WTC11 (cell line): Measurements from ENCODE around the gene GCSAM. TPM values are rescaled to one million over a fixed set of nuclear protein-coding genes. Genes with fewer than 3 reads are reported as not detected.
A peak's percentile ranks its signal among the peaks of the same experiment; 100 is the strongest.
"Not testable (repeated sequence)": the region's sequence is repeated elsewhere in the genome, so short reads cannot be mapped to it uniquely, and the experiment has no call there.

Source experiments
- ATAC-seq: fragments of 200-7000 bp; cut with Tn5 transposase; 2 replicates; pipeline ENCODE4 v1.10.0; 2021; ENCODE audit warnings: mild to moderate bottlenecking, moderate library complexity
- CTCF ChIA-PET: fragments of 300-600 bp; sonication (Branson Sonifier 250); formaldehyde crosslinking; loops from one replicate; lab custom pipeline; 2021; ENCODE audit warnings: antibody characterized with exemption; lab: Charles Lee
- POLR2A ChIA-PET: fragments of 350-600 bp; sonication (Branson Sonifier 250); formaldehyde crosslinking; loops from one replicate; lab custom pipeline; 2021; ENCODE audit warnings: antibody characterized with exemption; lab: Charles Lee
- DNase-seq: peaks from one replicate; pipeline ENCODE4 v3.0.0; 2021; ENCODE audit warnings: low spot score
- H3K27ac Mint-ChIP-seq: 2 replicates; pipeline ENCODE4 v1.8.0; 2021; ENCODE audit warnings: mixed read lengths
- H3K27me3 Mint-ChIP-seq: 2 replicates; pipeline ENCODE4 v1.8.0; 2021; ENCODE audit warnings: low read depth, mild to moderate bottlenecking, moderate library complexity, mixed read lengths
- H3K36me3 Mint-ChIP-seq: 2 replicates; pipeline ENCODE4 v1.8.0; 2021; ENCODE audit warnings: mixed read lengths
- H3K4me1 Mint-ChIP-seq: 2 replicates; pipeline ENCODE4 v1.8.0; 2022; ENCODE audit warnings: mixed read lengths
- H3K4me3 Mint-ChIP-seq: 2 replicates; pipeline ENCODE4 v1.8.0; 2021; ENCODE audit warnings: mild to moderate bottlenecking, moderate library complexity, mixed read lengths
- H3K9me3 Mint-ChIP-seq: 2 replicates; pipeline ENCODE4 v1.8.0; 2021; ENCODE audit warnings: mixed read lengths
- FOXK1 ChIP-seq: sonication (generic); formaldehyde crosslinking; IDR thresholded peaks from 2 replicates; pipeline ENCODE4 v1.8.0; 2022; ENCODE audit warnings: mild to moderate bottlenecking, moderate library complexity, missing genetic modification reagents
- NFATC4 ChIP-seq: fragments of 250-450 bp; sonication (Bioruptor Pico); IDR thresholded peaks from 2 replicates; pipeline ENCODE4 v1.9.0; 2021; ENCODE audit warnings: mild to moderate bottlenecking
- ZNF121 ChIP-seq: sonication (generic); formaldehyde crosslinking; IDR thresholded peaks from 2 replicates; pipeline ENCODE4 v1.8.0; 2023; ENCODE audit warnings: missing genetic modification reagents
- ZNF138 ChIP-seq: sonication (generic); formaldehyde crosslinking; conservative IDR thresholded peaks from 2 replicates; pipeline ENCODE4 v1.8.1; 2022; ENCODE audit warnings: mild to moderate bottlenecking, moderate library complexity, missing genetic modification reagents
- microRNA-seq: library from miRNA; unstranded; fragments of <30 nt; microRNA quantifications from one replicate; pipeline ENCODE4 v1.2.0, GENCODE V29; 2022; ENCODE audit warnings: borderline number of aligned reads
- total RNA-seq: library from RNA; stranded (reverse); gene quantifications from 3 replicates; pipeline ENCODE4 v1.2.3, GENCODE V29; 2021
- TF ChIP-seq, protein P1 (sequence below): sonication (generic); formaldehyde crosslinking; IDR thresholded peaks from 2 replicates; pipeline ENCODE4 v1.8.1; 2023; ENCODE audit warnings: mild to moderate bottlenecking, missing genetic modification reagents
- TF ChIP-seq, protein P2 (sequence below): sonication (generic); formaldehyde crosslinking; IDR thresholded peaks from 2 replicates; pipeline ENCODE4 v1.8.1; 2023; ENCODE audit warnings: mild to moderate bottlenecking, missing genetic modification reagents, borderline replicate concordance
- TF ChIP-seq, protein P3 (sequence below): sonication (generic); formaldehyde crosslinking; IDR thresholded peaks from 2 replicates; pipeline ENCODE4 v1.8.1; 2023; ENCODE audit warnings: mild to moderate bottlenecking, missing genetic modification reagents, moderate library complexity

Gene GCSAM
- total RNA-seq, 1 experiment from 2014 or later = 0.17 TPM

DNA sequence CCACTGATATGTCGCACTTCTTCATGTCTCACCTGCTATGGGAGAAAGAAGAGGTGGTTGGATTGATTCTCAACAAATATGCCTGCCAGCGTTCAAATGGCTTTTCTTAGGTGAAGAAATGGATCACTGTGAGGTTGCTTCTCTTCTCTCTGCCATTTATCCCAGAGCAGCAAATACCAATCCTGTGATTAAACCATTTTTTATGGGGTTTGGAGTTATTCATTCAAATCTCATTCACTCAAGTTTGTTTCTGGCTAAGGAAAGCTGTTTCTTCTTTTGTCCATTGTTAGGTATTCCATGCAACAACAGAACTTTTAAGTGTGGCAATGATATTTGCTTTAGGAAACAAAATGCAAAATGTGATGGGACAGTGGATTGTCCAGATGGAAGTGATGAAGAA lies 59.0 kb downstream of the GCSAM start:
- ChIA-PET CTCF (no interaction called here), POLR2A (no interaction called here)
- ATAC-seq (no peak), DNase-seq (no peak)
- Mint-ChIP-seq H3K4me3 (no peak overlapping the region), H3K27me3 (no peaks in the 10 kb centered on the region; the same call in 1 of the 2 replicates), H3K9me3 (peaks cover 4% of the 10 kb centered on the region), H3K27ac (no peak overlapping the region), H3K36me3 (no peaks in the 10 kb centered on the region), H3K4me1 (peaks cover 10% of the 10 kb centered on the region)
- TF ChIP-seq ZNF138 (CRISPR knock-in tag) (no peak), ZNF121 (CRISPR knock-in tag) (no peak), NFATC4 (no peak)
- TF ChIP-seq, protein P1, sequence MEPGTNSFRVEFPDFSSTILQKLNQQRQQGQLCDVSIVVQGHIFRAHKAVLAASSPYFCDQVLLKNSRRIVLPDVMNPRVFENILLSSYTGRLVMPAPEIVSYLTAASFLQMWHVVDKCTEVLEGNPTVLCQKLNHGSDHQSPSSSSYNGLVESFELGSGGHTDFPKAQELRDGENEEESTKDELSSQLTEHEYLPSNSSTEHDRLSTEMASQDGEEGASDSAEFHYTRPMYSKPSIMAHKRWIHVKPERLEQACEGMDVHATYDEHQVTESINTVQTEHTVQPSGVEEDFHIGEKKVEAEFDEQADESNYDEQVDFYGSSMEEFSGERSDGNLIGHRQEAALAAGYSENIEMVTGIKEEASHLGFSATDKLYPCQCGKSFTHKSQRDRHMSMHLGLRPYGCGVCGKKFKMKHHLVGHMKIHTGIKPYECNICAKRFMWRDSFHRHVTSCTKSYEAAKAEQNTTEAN (CRISPR knock-in tag) = no peak
- TF ChIP-seq, protein P2, sequence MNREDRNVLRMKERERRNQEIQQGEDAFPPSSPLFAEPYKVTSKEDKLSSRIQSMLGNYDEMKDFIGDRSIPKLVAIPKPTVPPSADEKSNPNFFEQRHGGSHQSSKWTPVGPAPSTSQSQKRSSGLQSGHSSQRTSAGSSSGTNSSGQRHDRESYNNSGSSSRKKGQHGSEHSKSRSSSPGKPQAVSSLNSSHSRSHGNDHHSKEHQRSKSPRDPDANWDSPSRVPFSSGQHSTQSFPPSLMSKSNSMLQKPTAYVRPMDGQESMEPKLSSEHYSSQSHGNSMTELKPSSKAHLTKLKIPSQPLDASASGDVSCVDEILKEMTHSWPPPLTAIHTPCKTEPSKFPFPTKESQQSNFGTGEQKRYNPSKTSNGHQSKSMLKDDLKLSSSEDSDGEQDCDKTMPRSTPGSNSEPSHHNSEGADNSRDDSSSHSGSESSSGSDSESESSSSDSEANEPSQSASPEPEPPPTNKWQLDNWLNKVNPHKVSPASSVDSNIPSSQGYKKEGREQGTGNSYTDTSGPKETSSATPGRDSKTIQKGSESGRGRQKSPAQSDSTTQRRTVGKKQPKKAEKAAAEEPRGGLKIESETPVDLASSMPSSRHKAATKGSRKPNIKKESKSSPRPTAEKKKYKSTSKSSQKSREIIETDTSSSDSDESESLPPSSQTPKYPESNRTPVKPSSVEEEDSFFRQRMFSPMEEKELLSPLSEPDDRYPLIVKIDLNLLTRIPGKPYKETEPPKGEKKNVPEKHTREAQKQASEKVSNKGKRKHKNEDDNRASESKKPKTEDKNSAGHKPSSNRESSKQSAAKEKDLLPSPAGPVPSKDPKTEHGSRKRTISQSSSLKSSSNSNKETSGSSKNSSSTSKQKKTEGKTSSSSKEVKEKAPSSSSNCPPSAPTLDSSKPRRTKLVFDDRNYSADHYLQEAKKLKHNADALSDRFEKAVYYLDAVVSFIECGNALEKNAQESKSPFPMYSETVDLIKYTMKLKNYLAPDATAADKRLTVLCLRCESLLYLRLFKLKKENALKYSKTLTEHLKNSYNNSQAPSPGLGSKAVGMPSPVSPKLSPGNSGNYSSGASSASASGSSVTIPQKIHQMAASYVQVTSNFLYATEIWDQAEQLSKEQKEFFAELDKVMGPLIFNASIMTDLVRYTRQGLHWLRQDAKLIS (CRISPR knock-in tag) = no peak
- TF ChIP-seq, protein P3, sequence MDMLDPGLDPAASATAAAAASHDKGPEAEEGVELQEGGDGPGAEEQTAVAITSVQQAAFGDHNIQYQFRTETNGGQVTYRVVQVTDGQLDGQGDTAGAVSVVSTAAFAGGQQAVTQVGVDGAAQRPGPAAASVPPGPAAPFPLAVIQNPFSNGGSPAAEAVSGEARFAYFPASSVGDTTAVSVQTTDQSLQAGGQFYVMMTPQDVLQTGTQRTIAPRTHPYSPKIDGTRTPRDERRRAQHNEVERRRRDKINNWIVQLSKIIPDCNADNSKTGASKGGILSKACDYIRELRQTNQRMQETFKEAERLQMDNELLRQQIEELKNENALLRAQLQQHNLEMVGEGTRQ = no peak

DNA sequence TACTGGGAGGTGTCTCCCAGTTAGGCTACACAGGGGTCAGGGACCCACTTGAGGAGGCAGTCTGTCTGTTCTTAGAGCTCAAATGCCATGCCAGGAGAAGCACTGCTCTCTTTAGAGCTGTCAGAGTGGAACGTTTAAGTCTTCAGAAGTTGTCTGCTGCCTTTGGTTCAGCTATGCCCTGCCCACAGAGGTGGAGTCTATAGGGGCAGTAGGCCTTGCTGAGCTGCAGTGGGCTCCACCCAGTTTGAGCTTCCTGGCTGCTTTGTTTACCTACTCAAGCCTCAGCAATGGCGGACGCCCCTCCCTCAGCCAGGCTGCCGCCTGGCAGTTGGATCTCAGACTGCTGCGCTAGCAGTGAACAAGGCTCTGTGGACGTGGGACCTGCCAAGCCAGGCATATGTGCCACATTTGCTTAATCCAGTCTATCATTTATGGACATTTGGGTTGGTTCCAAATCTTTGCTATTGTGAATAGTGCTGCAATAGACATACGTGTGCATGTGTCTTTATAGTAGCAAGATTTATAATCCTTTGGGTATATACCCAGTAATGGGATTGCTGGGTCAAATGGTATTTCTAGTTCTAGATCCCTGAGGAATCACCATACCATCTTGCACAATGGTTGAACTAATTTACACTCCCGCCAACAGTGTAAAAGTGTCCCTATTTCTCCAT lies 60.5 kb downstream of the GCSAM start:
- H3K27me3 Mint-ChIP-seq, H3K4me1 Mint-ChIP-seq, H3K27ac Mint-ChIP-seq, CTCF ChIA-PET, ATAC-seq, H3K9me3 Mint-ChIP-seq, DNase-seq, POLR2A ChIA-PET, H3K36me3 Mint-ChIP-seq, H3K4me3 Mint-ChIP-seq: not testable (repeated sequence)
- TF ChIP-seq FOXK1 = peak; percentile 41; the same call in 1 of the 2 replicates

Small RNA genes lying within 50 kb of the gene (microRNA-seq; reads per million reads assigned to microRNA genes)
- not detected for gene MIR567

Other genes with a start within 250 kb of the GCSAM start
- 27.6 to 32.4 TPM (median 29.2 TPM) in 3 replicates for gene ABHD10, start 154.2 kb downstream of the GCSAM start, total RNA-seq
- 2.8 to 3.3 TPM (median 2.8 TPM) in 3 replicates for gene TAGLN3, start 134.3 kb downstream of the GCSAM start, total RNA-seq
- not detected in 3 replicates for gene TMPRSS7, start 98.5 kb downstream of the GCSAM start, total RNA-seq
- 10.2 to 14.3 TPM (median 10.3 TPM) in 3 replicates for gene C3orf52, start 46.9 kb downstream of the GCSAM start, total RNA-seq
- gene SLC9C1, start 161.0 kb upstream of the GCSAM start, total RNA-seq = 1.4 to 3.5 TPM (median 2.5 TPM) in 3 replicates
- gene CD200, start 199.9 kb upstream of the GCSAM start, total RNA-seq = 46.8 to 56.1 TPM (median 54.1 TPM) in 3 replicates